ENCODE measurements around the gene RBM14. TPM values are rescaled to one million over a fixed set of nuclear protein-coding genes. Genes with fewer than 3 reads are reported as not detected.

RBM14 gene
- total RNA-seq, 1 donor from 2014 or later: 124 TPM

DNA sequence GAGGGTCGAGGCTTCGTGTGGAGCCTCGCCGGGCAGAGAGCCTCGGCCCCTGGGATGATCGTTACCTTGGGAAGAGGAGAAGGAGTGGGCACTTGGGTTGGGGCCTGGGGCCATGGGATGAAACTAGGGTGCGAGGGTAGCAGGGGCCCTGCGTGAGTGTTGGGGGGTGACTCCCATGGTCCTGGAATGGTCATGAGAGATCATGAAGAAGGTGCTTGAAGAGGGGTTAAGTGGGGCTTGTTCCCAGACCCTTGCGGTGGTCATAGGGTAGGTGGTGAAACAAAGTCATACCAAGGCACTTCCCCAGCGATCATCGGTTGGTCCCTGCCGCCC is 23.2 kb upstream of the RBM14 start:
- TF ChIP-seq, protein P1, sequence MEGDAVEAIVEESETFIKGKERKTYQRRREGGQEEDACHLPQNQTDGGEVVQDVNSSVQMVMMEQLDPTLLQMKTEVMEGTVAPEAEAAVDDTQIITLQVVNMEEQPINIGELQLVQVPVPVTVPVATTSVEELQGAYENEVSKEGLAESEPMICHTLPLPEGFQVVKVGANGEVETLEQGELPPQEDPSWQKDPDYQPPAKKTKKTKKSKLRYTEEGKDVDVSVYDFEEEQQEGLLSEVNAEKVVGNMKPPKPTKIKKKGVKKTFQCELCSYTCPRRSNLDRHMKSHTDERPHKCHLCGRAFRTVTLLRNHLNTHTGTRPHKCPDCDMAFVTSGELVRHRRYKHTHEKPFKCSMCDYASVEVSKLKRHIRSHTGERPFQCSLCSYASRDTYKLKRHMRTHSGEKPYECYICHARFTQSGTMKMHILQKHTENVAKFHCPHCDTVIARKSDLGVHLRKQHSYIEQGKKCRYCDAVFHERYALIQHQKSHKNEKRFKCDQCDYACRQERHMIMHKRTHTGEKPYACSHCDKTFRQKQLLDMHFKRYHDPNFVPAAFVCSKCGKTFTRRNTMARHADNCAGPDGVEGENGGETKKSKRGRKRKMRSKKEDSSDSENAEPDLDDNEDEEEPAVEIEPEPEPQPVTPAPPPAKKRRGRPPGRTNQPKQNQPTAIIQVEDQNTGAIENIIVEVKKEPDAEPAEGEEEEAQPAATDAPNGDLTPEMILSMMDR (IDR thresholded peaks at IDR 0.05; ENCODE audit: unreplicated experiment): no peak
- Mint-ChIP-seq H3K36me3 (ENCODE audit: insufficient read depth) (peaks cover 8% of the 10 kb centered on the region), H3K27ac (peak overlapping the region; percentile 87), H3K4me1 (ENCODE audit: low read depth) (peaks cover 7% of the 10 kb centered on the region), H3K4me3 (ENCODE audit: low read depth) (peak overlapping the region; percentile 98), H3K27me3 (no peaks in the 10 kb centered on the region), H3K9me3 (ENCODE audit: low read depth) (peaks cover 15% of the 10 kb centered on the region)
- no peak for DNase-seq (ENCODE audit: low spot score, unreplicated experiment)

DNA sequence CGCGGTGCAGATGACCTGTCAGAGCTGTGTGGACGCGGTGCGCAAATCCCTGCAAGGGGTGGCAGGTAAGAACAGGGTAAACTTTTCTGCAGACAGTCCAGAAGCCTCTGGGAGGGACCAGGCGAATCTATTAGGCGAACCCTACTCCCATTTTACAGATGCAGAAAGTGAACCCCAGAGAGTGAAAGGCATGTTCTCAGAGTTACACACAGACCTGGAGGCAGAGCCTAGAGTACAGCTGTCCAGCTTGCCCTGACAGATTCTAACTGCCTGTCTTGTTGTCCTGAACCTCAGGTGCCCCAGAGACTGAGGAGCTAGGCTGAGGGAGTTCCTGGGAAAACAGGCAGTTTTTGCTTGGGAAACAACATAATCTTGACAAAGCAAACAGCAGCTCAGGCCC is 22.8 kb upstream of the RBM14 start:
- Mint-ChIP-seq H3K4me1 (ENCODE audit: low read depth) (peaks cover 7% of the 10 kb centered on the region), H3K4me3 (ENCODE audit: low read depth) (peak overlapping the region; percentile 98), H3K27me3 (no peaks in the 10 kb centered on the region), H3K27ac (peak overlapping the region; percentile 87), H3K36me3 (ENCODE audit: insufficient read depth) (peaks cover 8% of the 10 kb centered on the region), H3K9me3 (ENCODE audit: low read depth) (peaks cover 15% of the 10 kb centered on the region)
- no peak for DNase-seq (ENCODE audit: low spot score, unreplicated experiment)
- TF ChIP-seq, protein P1 (IDR thresholded peaks at IDR 0.05; ENCODE audit: unreplicated experiment): no peak

DNA sequence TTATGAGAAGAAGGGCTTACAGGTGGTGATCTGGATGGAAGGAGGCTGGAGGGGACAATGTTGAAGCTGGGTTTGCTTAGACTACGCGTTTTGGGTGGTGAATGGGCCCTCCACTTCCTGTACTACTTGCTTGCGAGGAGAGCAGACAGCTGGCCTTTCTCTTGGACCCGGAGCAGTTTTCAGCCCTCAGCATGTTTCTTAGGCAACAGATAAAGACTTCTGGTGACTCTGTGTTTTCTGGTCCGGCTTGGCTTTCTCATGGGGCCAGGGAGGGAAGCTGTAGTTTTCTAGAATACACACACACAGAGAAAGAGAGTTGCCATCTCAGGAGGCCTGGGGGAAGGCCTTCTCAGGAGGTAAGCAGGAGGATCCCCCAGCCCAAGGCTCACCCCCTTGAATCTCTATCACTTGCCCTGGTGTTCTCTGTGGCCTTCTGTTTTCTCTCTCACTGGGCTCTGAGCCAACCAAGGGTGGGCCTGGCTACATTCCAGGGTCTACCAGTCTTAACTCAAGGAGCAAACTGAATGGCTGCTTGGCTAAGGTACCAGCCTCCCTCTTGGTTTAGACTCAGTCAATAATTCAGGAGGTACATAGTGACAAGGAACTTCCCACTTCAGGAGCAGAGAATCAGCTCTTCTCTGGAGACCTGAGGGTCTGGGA is 21.1 kb upstream of the RBM14 start:
- Mint-ChIP-seq H3K9me3 (ENCODE audit: low read depth) (peaks cover 10% of the 10 kb centered on the region), H3K27me3 (no peaks in the 10 kb centered on the region), H3K27ac (no peak overlapping the region), H3K4me1 (ENCODE audit: low read depth) (peaks cover 8% of the 10 kb centered on the region), H3K36me3 (ENCODE audit: insufficient read depth) (peaks cover 8% of the 10 kb centered on the region), H3K4me3 (ENCODE audit: low read depth) (peak overlapping the region; percentile 19)
- no peak for DNase-seq (ENCODE audit: low spot score, unreplicated experiment)
- TF ChIP-seq, protein P1 (IDR thresholded peaks at IDR 0.05; ENCODE audit: unreplicated experiment): no peak

DNA sequence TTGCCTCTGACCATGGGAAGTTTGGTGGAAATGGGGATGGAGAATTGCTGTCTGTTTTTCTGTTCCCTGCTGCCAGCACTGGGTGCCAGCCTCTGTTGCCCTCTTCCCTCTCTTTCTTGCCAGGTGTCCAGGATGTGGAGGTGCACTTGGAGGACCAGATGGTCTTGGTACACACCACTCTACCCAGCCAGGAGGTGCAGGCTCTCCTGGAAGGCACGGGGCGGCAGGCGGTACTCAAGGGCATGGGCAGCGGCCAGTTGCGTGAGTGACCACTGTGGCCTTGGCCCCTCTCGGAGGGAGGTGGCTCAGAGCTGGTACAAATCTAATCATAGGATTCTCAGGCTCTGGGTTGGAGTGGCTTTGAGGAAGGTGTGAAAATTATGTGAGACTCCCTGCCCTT is 17.4 kb upstream of the RBM14 start:
- no peaks in the 10 kb centered on the region for H3K27me3 Mint-ChIP-seq
- peaks cover 6% of the 10 kb centered on the region for H3K36me3 Mint-ChIP-seq (ENCODE audit: insufficient read depth)
- no peak for DNase-seq (ENCODE audit: low spot score, unreplicated experiment)
- TF ChIP-seq, protein P1 (IDR thresholded peaks at IDR 0.05; ENCODE audit: unreplicated experiment): no peak
- no peak overlapping the region for H3K27ac Mint-ChIP-seq
- H3K4me1 Mint-ChIP-seq (ENCODE audit: low read depth): peaks cover 6% of the 10 kb centered on the region
- H3K4me3 Mint-ChIP-seq (ENCODE audit: low read depth): no peak overlapping the region
- H3K9me3 Mint-ChIP-seq (ENCODE audit: low read depth): no peaks in the 10 kb centered on the region

DNA sequence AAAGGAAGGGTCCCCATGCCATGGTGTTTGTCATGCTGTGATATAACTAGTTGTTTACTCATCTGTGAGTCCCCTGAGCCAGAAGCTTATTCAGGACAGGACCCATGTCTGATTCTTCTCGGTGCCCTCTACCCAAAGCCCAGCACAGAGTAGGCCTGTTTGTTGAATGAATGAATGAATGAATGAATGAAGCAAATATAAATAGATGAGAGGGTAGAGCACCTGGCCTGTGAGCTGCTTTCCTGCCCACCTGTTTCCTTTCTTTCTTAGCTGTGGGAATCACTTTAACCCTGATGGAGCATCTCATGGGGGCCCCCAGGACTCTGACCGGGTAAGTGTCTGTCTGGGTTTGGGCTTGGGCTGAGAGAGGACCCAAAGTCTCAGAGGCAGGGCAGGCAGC is 16.2 kb upstream of the RBM14 start:
- Mint-ChIP-seq H3K4me3 (ENCODE audit: low read depth) (no peak overlapping the region), H3K27me3 (no peaks in the 10 kb centered on the region), H3K4me1 (ENCODE audit: low read depth) (peaks cover 5% of the 10 kb centered on the region), H3K36me3 (ENCODE audit: insufficient read depth) (peaks cover 6% of the 10 kb centered on the region), H3K9me3 (ENCODE audit: low read depth) (no peaks in the 10 kb centered on the region), H3K27ac (peak overlapping the region; percentile 46)
- TF ChIP-seq, protein P1 (IDR thresholded peaks at IDR 0.05; ENCODE audit: unreplicated experiment): no peak
- no peak for DNase-seq (ENCODE audit: low spot score, unreplicated experiment)

Data from progenitor cell of endocrine pancreas (in vitro differentiated cells).